Left colon (tissue), 2 donors: Measurements from ENCODE around the gene FTL. TPM values are rescaled to one million over a fixed set of nuclear protein-coding genes. Genes with fewer than 3 reads are reported as not detected.
A peak's percentile ranks its signal among the peaks of the same experiment; 100 is the strongest.

ENCODE experiments used
- ATAC-seq: fragments of 200-7000 bp; cut with Tn5 transposase; one replicate; pipeline ENCODE4 v1.9.1; 2020; ENCODE audit warnings: mild to moderate bottlenecking, moderate library complexity
- DNase-seq, 2 donors: peaks; one replicate each; pipeline ENCODE4 v3.0.0-alpha.2; 2020
- intact Hi-C, 2 donors: fragments of 100-400 bp; cut with DNase I in 1 of 2; cut with micrococcal nuclease in 1 of 2; formaldehyde crosslinking; loops; one replicate each; pipeline versions ENCODE4 v1.11.2 to v1.14.0; 2022; cut with DNase I, micrococcal nuclease
- total RNA-seq, 2 donors: library from RNA; stranded (reverse); fragmentation: NEBNext Ultra II Directional; extraction: Animal tissue kit (Norgen Biotek cat#: 25700); gene quantifications; one replicate each; pipeline ENCODE4 v1.2.1, GENCODE V29; 2021
- donor health status: DM: no; HTN: no; CAD: no.
- donor health status: DM: yes; HTN: yes; CAD: no.

The FTL gene
- total RNA-seq, 2 donors from 2014 or later, result 931 to 1,901 TPM

DNA sequence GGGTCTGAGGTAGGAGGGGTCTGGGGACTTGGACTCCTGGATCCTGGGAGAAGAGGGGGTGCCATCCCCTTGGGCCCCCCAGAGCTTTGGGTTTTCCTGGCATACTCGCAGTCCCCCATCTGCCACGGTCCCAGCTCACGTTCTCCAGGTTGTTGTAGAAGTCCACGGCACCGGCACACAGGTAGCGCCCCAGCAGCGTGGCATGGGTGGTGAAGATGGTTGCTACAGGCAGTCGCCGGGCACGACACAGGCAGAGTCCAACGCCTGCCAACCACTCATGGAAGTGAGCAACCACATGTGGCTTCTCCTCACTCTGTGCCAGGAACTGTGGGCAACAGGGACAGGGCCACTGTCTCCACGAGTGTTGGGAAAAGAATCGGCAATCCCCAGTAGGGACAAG lies 20.6 kb downstream of the FTL start:
- no peak for ATAC-seq
- DNase-seq, result no peak
- intact Hi-C loops, result no loop called here

DNA sequence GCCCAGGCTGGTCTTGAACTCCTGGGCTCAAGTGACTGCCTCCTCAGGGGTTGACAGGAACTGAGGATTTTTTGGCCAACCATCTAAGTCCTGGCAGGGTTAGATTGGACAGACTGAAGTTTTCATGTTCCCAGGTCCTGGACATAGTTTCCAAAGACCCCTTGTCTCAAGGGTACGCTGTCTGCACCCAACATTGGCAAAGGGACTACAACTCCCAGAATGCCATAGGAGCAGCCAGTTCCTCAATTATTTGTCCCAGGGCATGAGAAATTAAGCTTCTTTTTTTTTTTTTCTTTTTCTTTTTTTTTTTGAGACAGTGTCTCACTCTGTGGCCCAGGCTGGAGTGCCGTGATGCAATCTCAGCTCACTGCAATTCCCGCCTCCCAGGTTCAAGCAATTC lies 21.1 kb downstream of the FTL start:
- intact Hi-C loops, result no loop called here
- ATAC-seq (no peak), DNase-seq (no peak)

DNA sequence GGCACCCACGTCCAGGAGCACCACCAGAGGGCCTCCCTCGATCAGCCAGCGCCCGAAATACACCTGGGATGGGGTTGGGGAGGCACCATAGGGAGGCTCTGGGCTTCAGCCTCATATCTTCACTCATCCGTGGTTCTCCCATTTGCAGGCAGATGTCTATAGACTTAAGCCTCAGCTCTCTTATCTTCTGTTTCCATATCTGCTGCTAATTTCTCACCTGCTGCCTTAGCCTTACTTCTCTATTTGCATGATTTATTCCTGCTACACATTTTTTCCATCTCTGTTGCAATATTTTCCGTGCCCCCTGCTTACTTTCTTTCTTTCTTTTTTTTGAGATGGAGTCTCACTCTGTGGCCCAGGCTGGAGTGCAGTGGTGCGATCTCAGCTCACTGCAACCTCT lies 22.2 kb downstream of the FTL start:
- intact Hi-C loops, result no loop called here
- no peak for DNase-seq
- no peak for ATAC-seq

DNA sequence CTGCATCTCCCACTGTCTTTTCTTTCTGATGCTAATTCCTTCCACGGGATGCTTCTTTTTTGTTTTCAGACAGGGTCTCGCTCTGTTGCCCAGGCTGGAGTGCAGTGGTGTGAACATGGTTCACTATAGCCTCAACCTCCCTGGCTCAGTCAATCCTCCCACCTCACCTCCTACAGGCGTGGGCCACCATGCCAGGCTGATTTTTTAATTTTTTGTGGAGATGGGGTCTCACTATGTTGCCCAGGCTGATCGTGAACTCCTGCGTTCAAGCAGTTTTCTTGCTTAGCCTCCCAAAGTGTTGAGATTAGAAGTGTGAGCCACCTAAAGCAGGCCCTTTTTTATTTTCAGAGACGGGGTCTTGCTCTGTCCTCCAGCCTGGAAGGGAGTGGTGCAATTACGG lies 23.2 kb downstream of the FTL start:
- ATAC-seq (no peak), DNase-seq (no peak)
- intact Hi-C loops, result no loop called here

DNA sequence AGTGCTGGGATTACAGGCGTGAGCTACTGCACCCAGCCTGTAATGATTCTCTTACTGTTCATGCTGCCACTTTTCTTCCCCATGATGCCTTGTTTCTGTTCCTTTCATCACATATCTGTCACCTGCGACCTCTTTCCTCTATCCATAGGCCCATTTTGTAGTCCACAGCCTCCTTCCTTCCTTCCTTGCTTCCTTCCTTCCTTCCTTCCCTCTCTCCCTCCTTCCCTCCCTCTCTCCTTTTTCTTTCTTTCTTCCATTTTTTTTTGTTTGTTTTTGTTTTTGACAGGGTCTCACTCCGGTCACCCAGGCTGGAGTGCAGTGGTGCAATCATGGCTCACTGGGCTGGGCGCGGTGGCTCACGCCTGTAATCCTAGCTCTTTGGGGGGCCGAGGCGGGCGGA lies 23.8 kb downstream of the FTL start:
- ATAC-seq (no peak), DNase-seq (no peak)

DNA sequence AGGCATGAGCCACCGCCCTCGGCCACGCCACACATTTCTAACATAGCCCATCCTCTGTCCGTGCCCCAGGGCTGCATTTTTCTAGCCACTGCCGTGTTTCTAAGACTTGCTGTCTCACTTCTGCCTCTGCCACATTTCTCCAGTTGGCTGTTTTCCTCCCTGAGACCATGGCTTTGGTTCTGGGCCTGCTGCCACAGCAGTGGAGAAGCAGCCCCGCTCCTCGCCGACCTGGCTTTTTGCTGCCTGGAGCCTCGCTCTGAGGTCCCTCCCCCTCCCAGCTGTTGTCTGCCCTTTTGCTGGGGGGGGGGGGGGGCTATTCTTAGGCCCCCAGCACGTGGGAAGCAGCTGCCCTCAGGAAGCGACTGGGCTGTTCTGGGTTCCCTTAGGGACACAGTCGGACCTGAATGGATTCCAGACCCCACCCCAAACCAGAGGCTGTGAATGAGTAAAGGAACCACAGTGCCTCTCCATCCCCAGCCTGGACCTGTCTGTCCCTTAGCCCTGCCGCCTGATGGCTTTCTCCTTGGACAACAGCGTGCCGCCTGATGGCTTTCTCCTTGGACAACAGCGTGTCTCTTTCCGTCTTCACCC lies 24.7 kb downstream of the FTL start:
- DNase-seq (no peak), ATAC-seq (no peak)
- intact Hi-C loops, result no loop called here

More for the DNA sequence above, 23.8 kb downstream of the FTL start:
- intact Hi-C loops, result no loop called here

DNA sequence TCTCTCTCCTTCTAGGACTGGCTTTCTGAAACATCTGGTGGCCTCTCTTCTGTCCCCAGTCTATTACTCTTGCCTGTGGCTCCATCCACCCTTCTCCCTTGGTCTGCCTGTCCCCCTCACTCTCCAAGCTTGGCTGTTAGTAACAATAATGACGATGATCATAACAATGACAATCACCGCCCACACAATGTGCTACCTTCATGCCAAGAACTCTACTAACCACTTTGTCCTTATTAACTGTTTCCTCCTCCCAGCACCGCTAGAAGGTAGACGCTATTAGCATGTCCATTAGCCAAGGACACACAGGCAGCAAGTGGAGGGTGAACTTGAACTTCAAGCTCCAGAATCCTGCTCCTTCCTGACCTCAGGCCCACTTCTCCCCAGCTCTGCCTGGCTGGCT lies 25.3 kb downstream of the FTL start:
- intact Hi-C loops, result no loop called here
- no peak for ATAC-seq

DNA sequence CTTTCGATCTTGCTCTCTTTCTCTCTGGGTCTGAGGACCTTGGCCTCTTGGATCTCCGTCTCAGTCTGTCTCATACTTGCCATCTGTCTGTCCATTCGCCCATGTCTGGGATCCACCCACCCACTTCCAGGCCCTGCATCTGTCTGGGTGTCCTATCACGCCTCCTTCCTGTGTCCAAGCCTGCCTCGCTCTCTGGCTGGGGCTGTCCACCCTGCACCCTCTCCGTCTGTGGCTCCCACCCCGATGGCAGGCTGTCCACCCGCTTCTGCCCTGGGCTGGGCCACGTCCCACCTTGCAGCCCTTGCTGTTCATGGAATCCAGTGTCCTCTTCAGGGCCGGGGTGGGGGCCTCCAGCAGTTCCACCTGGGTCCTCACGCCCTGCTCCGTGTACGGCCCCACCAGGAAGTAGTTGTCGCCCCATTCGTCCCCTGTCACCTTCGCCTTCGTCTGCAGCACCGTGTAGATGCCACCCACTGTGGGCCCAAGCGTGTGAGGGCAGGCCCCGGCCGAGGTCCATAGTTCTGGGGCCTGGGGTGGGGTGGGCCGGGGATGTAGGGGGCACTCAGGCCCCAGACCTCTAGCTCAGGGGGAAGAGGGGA lies 26.0 kb downstream of the FTL start:
- no peak for ATAC-seq
- no peak for DNase-seq
- intact Hi-C loops, result no loop called here

More for the DNA sequence above, 25.3 kb downstream of the FTL start:
- DNase-seq, result no peak

DNA sequence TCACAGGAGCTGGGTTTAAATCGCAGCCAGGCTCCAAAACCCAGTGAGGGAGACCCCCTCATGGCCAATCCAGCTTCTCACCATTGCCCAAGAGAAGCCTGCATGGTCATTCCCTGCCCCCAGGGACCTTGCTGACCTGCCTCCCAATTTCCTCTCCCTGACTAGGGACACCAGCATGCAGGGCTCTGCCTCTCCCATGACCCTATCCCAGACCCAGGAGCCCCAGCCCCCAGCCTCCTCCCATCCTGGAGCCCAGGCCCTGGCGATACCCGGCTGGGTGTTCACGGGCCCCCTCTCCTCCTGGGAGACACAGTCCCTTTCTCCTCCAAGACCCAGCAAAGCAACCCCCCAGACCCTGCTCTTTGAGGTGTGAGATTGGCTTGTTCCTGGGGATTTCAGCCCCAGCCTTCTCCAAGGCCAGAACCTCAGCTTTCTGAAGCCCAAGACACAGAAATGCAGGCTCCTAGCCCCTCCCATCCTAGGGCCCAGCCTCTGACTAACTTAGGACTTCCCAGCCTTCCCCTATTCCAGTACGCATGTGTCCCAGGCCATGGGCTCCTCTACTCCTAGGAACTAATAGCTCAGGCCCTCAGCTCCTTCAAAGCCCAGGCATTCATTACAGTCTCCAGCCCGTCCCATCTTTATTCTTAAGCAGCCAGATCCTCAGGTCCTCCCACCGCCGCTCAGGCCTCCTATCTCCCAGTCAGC lies 26.9 kb downstream of the FTL start:
- ATAC-seq, result peak; percentile 50
- intact Hi-C loops, result no loop called here

DNA sequence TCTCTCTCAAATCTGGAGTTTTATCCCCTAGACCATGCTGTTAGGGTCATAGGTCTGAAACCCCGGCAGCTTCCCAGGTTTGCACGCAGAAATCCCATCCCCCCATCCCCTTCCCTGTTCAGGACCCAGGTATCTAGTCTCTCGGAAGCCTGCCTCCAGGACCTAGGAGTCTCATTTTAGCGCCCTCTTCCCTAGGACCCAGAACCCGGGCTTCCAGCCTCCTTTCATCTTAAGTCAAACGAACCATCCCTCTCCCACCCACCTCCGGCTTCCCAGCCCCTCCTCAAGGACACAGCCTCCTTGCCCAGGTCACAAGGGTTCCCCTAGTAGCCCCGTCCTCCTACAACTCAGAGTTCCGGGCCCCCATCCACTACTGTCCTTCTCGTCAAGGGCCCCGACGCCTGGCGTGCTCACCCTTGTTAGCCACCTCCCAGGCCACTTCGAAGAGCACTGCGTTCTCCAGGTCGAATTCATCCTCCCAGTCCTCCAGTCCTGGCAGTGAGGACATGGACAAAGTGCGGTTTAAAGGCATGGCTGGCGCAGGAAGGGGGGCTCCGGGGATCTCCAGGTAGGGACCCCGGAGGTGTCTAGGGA lies 27.6 kb downstream of the FTL start:
- DNase-seq (peak in 1 of 2 donors; percentile 47), ATAC-seq (peak; percentile 17)
- intact Hi-C loops, result no loop called here

More for the DNA sequence above, 26.9 kb downstream of the FTL start:
- DNase-seq, result peak; percentile 63 to 75

DNA sequence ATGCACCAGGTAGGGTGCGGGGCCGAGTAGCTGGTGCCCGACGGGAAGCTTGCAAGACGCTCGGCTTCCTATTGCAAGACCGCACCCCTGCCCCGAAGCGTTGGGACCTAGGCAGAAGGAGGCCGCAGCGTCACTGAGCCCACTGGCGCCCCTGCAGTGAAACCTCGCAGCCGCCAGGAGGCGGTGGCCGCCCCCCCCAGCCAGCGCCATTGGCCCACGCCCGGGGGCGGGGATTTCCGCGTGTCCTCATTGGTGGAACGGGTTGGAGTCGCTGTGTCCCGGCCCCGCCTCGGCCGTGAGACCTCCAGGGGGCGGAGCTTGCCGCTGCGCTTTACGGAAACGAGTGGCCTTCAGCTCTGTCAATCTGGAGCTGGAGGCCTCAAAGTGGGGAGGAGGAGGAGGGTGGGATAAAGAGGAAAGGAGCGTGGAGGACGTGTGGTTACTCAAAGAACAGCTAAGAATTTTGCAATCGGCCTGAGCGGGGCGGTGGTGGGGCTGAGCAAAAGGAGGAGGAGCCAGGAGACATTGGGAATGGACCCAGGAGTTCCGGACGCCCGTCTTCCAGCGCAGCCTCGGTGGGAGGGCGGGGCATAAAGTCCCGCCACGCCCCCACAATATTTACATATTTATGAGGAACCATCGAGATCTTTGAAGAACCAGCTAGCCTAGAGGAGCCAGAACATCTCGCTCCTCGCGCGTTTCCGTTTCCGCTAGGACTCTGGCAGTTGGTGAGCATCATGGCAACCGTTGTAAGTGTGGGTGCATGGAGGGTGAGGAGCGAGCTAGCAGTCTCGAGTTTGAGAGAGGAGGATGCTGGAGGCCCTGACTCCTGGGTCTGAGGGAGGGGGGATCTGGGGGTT lies 28.3 kb downstream of the FTL start, which contains the start of the genes GYS1 and RUVBL2:
GYS1 (minus strand) TSS at position 135 of the 860 bp plus-strand sequence. CDS start 197 bp downstream, outside the sequence.
RUVBL2 (plus strand) TSS at position 713 of the 860 bp plus-strand sequence; CDS start at position 738, 25 bp downstream.
- intact Hi-C loops, result no loop called here
- DNase-seq, result peak; percentile 99 to 100

DNA sequence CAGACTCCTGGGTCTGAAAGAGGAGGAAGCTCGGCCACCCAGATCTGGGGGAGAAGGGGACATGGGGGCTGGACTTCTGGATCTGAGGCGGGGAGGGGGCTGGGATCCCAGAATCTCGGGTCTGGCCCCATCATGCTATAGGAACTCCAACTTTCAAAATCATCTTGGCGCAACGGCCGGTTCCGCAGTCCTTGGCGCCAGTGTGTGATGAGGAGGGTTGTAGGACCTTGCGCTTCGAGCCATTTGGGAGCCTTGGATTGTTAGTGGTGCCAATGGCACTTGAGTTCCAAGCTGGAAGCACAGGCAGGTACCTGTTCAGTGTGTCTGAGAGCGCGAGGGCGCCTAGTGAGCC lies 28.9 kb downstream of the FTL start:
- DNase-seq (no peak), ATAC-seq (no peak)
- intact Hi-C loops, result no loop called here

More for the DNA sequence above, 28.3 kb downstream of the FTL start, which contains the start of the genes GYS1 and RUVBL2:
- peak; percentile 89 for ATAC-seq

DNA sequence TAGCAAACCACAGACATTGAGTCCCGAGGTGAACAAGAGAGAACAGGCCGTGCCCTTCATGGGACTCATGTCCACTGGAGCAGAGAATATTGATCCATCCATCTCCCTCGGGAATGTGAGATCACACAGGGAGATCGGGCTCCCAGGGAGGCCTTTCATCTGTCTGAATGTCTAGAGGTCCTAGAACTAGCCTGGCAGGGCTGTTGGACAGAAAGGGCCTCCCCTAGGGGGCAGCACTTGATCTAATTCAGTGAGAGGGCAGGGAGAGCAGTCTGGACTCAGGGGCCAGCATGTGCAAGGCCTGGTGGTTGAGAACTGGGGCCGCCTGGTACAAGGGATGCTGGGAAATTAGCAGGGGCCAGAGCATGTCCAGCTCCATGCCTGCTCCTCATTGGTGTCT lies 32.9 kb downstream of the FTL start:
- intact Hi-C loops, result no loop called here
- no peak for ATAC-seq
- DNase-seq, result peak in 1 of 2 donors; percentile 76

DNA sequence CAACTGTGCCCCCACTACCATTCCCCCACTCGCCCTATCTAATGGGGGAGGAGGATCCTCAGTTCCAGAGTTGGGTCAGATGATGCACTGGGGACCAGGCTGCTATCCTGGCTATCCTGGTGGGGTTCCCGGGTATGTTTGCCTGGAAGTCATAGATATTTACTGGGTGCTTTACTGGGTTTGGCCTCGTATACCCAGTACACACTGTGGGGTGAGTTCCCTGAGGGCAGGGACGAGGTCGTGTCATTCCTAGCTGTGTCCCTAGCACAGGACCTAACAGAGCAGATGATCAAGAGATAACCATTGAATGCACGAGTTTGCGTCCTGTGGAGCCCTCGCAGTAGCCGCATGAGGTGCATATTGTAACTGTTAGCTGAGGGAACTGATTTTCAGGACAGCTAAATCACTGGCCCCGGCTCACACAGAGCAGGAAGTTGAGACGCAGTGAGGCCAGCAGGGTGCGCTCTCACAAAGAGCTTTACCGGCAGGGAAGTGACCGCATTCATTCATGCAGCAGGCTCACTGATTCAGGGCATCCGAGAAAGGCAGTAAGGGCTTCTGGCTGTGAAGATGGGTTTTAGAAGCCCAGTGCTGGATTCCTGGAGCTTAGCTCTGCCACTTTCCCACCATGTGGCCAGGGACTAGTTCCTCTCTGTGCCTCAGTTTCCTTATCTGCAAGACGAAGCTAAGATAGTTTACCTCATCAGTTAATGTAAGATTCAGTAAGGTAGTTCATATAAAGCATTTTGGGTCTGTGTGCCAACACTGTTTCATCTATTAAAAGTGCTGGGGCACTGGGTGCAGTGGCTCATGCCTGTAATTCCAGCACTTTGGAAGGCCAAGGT lies 34.6 kb downstream of the FTL start:
- intact Hi-C loops, result no loop called here
- DNase-seq (peak in 1 of 2 donors; percentile 72), ATAC-seq (peak; percentile 85)

DNA sequence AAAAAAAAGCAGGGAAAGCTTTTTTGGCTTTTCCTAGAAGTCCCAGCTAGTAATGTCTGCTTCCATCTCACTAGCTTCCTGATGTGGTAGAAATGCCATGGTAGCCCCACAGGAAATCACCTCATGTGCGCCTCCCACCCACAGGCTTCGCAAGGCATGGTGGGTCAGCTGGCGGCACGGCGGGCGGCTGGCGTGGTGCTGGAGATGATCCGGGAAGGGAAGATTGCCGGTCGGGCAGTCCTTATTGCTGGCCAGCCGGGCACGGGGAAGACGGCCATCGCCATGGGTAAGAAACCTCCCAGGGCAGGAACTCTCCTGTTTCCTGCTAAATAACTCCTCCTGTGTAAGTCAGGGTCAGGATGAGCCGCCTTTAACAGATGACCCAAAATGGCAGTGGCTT lies 39.0 kb downstream of the FTL start:
- ATAC-seq, result no peak

DNA sequence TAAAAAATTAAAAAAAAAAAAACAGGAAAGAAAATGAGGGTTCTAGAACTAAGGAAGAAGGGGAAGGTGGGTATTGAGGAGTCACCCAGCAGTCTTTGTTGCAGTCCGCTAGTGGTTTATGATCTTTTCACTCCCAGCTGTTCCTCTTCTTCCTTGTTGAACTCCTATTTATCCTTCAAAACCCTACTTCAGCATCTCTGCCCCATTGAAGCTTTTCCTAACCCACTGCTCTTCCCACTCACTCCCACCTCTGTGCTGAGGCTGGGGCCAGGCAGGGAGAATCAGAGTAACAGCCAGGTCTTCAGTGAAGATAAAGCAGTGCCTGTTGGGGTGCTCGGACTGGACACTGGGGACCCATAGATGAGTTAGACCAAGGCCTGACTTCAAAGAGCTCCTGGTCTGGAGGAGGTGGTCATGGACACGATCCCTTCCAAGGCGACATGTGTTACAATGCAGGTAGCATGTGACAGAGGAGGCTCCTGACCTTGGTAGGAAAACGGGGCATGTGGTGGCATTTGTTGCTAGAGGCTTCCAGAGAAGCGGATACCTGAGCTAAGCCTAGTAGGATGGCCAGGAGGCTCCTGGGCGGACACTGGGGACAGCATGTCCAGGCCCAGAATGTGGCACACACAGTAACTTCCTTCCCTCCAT lies 40.0 kb downstream of the FTL start:
- DNase-seq, result no peak
- intact Hi-C loops, result no loop called here
- no peak for ATAC-seq

More for the DNA sequence above, 39.0 kb downstream of the FTL start:
- no peak for DNase-seq
- intact Hi-C loops, result no loop called here

DNA sequence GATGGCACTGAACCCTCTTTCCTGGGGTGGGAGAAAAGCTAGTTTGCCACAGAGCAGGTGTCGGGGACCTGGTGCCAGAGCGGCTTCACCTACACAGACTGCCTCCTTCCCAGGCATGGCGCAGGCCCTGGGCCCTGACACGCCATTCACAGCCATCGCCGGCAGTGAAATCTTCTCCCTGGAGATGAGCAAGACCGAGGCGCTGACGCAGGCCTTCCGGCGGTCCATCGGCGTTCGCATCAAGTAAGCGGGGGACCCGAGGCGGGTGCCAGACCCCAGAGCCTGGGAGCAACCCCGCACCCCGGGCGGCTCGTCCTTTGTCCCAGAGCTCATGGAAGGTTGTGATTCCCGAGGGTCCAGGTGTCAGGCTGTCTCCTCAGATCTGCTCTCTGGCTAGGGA lies 41.8 kb downstream of the FTL start:
- intact Hi-C loops, result no loop called here
- no peak for DNase-seq
- no peak for ATAC-seq
